GM18517 (cell line): ENCODE results near the gene TNIK.

Experiments
- ATAC-seq: cut with Tn5 transposase; IDR thresholded peaks from one replicate; pipeline ENCODE4 v1.9.1; 2021; ENCODE audit warnings: mild to moderate bottlenecking, moderate library complexity; ENCODE audit not compliant: unreplicated experiment

Gene TNIK

GRCh38 chr3:171346019-171346418, 114.2 kb downstream of the TNIK start:
- no peak for ATAC-seq

- no peak for ATAC-seq
These were observed 114.9 kb downstream of the TNIK start for GRCh38 chr3:171345107-171345843.

DNA sequence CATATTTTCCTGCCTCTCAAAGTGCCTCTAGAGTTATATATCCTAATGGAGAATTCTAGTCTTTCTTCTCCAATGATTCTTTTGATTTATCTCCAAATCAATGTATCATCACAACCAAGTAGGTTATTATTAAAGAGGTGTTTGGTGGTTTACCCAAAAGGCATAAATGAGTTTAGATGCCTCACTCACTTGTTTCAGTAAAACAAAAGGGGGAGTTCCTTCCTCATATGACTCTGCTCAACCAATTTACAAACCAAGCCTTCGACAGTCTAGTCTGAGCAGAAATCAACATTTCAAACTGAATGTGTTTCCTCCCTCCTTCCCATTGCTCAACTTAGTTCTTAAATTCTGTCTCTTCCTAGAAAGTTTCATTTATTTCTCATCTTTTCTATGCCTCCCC, 116.5 kb downstream of the TNIK start:
- ATAC-seq: no peak

DNA sequence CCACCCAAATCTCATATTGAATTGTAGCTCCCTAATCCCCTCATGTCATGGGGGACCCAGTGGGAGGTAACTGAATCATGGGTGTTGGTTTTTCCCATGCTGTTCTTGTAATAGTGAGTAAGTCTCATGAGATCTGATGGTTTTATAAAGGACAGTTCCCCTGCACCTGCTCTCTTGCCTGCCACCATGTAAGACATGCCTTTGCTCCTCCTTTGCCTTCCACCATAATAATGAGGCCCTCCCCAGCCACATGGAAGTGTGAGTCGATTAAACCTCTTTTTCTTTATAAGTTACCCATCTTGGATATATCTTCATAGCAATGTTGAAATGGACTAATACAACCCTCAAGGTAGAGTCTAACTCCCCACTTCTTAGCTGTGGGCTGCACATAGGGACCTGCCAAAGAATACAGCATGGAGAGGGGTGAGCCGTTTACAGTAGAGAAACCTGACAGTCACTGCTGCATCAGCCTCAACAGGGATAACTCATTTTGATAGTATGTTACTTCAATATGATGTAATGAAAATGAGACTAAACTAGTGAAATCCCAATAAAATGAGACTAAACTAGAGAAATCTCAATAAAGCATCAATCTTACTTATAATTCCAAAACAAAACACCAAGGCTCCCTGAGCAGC, 117.3 kb downstream of the TNIK start:
- no peak for ATAC-seq

- ATAC-seq: no peak
These were observed 118.0 kb downstream of the TNIK start for GRCh38 chr3:171342200-171342599.

DNA sequence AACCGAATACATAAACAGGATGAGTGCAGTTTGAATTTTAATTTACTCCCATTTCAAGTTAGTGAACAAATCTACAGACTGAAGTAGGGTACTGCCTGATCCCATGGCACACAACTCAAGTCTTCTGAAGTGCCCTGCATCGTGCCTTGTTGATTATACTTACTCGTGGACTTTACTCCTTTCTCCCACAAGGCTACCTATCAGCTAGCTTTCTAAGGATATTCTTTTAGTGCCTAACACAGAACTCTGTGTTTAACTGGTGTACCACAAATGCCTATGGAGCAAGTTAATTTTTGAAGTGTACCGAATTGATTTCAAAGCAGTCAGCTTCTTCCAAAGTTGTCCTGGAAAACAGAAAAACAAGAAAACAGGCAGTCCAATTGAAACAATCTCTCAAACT, 119.8 kb downstream of the TNIK start:
- no peak for ATAC-seq

DNA sequence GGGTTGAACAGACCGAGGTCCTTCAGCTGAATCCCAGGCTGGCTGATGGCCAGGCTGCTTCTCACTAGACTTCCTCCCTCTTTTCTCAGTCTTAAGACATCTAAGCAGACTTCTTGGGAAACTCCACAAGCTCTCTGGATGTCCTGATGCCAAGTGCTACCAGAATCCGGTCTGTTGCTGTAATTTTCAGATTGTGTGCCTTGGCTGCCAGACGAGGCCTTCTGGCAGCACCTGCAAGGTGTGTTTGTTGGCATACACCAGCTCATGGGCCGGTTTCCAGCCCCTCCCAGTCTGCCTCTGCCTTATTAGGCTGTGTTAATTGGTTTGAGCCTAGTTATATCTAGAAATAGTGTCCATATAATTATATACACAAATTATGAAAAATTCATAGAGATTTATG, 120.6 kb downstream of the TNIK start:
- no peak for ATAC-seq

GRCh38 chr3:171336406-171336805, 123.8 kb downstream of the TNIK start:
- no peak for ATAC-seq

DNA sequence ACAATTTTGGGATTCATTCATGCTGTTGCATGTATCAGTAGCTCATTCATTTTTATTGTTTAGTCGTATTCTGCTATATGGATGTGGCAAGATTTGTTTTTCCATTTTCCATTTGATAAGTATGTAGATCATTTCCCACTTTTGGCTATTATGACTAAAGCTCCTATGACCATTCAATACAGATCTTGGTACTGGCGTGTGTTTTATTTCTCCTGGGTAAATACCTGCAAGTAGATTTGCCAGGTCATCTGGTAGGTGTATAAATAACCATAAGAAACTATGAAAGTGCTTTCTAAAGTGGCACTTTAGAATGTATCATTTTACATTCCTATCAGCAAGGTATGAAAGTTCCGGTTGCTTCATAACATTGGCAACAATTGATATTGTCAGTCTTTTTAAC, 124.6 kb downstream of the TNIK start:
- no peak for ATAC-seq

GRCh38 chr3:171334465-171334811, 125.8 kb downstream of the TNIK start:
- ATAC-seq: no peak

GRCh38 chr3:171333784-171334464, 126.3 kb downstream of the TNIK start:
- no peak for ATAC-seq

- no peak for ATAC-seq
These were observed 129.3 kb downstream of the TNIK start for GRCh38 chr3:171330938-171331337.

DNA sequence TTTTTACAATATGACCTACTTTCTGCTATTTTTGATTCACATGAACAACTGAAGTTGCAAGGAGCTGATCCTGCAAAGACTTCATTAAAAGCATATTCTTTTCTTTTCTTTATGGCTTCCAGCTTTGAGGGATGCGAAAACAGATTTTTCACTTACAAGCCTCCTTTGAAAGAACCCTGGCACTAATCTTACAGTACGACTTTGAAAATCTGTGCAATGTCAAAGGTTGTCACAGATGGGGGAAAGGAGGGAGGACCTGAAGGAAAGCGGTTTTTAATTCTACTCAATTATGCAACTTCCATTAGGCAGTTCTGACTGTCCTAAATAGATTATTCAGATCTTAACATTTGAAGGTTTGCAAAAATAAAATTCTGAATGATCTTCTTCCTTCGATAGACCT, 130.5 kb downstream of the TNIK start:
- ATAC-seq: no peak

DNA sequence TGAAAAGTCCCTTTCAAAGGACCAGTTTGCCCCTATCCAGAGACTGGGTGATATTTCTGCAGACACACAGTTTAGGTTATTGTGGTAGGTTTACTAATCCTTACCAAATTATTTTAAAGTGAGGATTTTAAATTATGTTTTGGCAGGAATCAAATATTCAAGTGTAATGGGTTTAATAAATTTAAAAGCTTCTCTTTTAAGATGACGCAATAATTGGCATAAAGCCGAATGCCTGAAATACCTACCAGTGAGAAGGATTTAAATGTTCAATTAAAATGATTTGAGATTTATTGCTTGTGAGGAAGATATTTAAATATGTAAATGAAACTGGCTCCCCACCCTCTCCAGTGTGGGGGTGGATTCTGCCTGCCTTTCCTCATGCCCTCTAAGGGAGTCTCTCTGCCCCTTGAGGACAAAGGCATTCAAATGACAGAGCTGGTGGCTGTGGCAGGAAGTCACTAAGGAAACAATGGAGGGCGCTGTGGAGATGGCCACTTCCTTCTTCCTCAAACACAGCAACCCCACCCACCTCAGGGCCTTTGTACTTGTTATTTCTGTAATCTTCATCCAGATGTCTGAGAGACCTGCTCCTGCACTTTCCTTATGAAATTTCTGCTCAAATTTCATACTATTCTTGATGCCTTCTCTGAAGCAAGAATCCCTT, 131.7 kb downstream of the TNIK start:
- ATAC-seq: no peak

GRCh38 chr3:171327441-171328174, 132.6 kb downstream of the TNIK start:
- ATAC-seq: no peak

GRCh38 chr3:171326717-171327440, 133.3 kb downstream of the TNIK start:
- no peak for ATAC-seq

DNA sequence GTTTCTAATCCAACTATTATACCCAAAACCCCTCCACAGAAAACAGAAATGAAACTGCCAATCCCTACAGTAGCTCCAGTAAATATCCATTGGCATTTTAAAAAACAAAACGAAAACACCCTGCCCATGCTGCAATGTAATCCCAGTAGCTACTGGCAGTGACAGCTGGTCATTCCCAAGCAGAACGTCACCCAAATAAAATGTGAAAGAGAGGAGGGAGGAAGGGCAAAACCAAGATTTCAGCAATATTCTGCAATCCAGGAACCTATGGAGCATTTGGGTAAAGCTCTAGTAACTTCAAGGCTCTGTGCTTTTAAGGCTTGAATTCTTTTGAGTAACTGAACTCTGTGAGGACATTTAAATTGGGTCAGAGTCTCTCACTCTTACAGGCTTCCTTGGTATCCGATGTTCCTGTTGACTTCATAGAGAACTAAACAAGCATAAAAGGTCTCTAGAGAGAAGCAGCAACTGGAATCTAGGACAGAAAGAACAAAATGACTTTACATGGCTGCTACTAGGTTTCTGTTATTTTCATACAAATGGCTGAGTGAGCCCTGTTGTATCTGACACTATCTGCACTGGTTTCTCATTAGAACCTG, 136.2 kb downstream of the TNIK start:
- no peak for ATAC-seq

DNA sequence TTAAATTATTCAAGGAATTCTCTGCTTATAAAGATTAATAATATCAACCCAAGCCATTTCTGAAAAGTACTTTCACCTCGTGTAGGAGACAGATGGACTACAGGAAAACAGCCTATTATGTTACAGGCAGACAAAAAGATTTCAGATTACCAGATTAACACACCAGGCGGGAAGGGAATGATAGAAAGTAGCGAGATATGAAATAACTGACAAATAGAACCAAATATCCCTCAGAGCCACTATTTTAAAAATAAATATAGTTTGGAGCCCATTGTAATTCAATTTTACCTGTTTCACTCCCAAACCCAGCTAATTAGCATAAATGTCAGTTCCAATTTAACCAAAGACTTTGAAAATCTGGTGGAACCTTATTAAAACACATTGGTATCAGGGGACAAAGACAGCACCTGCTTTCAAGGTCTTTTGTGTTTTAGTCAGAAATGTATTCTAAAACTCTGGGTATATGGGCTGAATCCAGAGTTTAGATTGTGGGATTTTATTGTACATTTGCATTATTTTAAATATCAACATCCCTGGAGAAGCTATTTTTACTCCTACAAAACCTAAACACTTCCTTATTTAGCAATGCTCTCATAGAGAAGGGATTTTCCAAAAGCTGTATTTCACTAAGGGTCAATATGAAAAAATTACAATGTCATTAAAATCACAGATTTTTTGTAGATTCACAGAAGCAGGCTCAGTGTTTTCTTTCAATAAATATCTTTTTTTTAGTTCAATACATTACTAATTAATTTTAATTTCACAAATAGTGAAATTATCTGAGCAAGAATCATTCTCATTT, 138.4 kb downstream of the TNIK start:
- ATAC-seq: no peak
